SK-N-SH treated with all-trans-retinoic acid at 6 μM for 48 hours (cell line): ENCODE results near the gene RIPOR3.

Experiments used
- ATAC-seq: fragments of 200-7000 bp; cut with Tn5 transposase; 3 replicates; pipeline ENCODE4 v1.9.1; 2020; ENCODE audit warnings: mild to moderate bottlenecking, moderate library complexity
- CSDC2 ChIP-seq: fragments of 250-450 bp; sonication (Bioruptor Pico); IDR thresholded peaks from 2 replicates; pipeline ENCODE4 v1.5.0; 2020; ENCODE audit warnings: mild to moderate bottlenecking, moderate library complexity
- CSRNP3 ChIP-seq: fragments of 250-450 bp; sonication (Bioruptor Pico); IDR thresholded peaks from 2 replicates; pipeline ENCODE4 v1.5.1; 2021; ENCODE audit warnings: mild to moderate bottlenecking, moderate library complexity
- GLIS3 ChIP-seq: fragments of 250-450 bp; sonication (Bioruptor Pico); IDR thresholded peaks from 2 replicates; pipeline ENCODE4 v1.5.0; 2020; ENCODE audit warnings: mild to moderate bottlenecking, moderate library complexity
- OSR1 ChIP-seq: fragments of 250-450 bp; sonication (Bioruptor Pico); IDR thresholded peaks from 2 replicates; pipeline ENCODE4 v1.8.0; 2022; ENCODE audit warnings: moderate library complexity, mild to moderate bottlenecking, inconsistent platforms
- PATZ1 ChIP-seq: fragments of 250-450 bp; sonication (Bioruptor Pico); IDR thresholded peaks from 2 replicates; pipeline ENCODE4 v1.8.0; 2020; ENCODE audit warnings: mild to moderate bottlenecking, moderate library complexity, borderline replicate concordance
- PPARA ChIP-seq: fragments of 250-450 bp; sonication (Bioruptor Pico); IDR thresholded peaks from 2 replicates; pipeline ENCODE4 v1.5.0; 2020; ENCODE audit warnings: mild to moderate bottlenecking, borderline replicate concordance
- RARB ChIP-seq: fragments of 250-450 bp; sonication (Bioruptor Pico); IDR thresholded peaks from 2 replicates; pipeline ENCODE4 v1.8.0; 2021; ENCODE audit warnings: mild to moderate bottlenecking, moderate library complexity
- SNAI2 ChIP-seq: fragments of 250-450 bp; sonication (Bioruptor Pico); IDR thresholded peaks from 2 replicates; pipeline ENCODE4 v1.5.0; 2020; ENCODE audit warnings: mild to moderate bottlenecking, moderate library complexity
- TCF4 ChIP-seq: fragments of 250-450 bp; sonication (Bioruptor Pico); IDR thresholded peaks from 2 replicates; pipeline ENCODE4 v1.8.0; 2021; ENCODE audit warnings: mild to moderate bottlenecking, moderate library complexity, borderline replicate concordance
- TOX ChIP-seq: fragments of 250-450 bp; sonication (Bioruptor Pico); IDR thresholded peaks from 2 replicates; pipeline ENCODE4 v1.8.0; 2021; ENCODE audit warnings: mild to moderate bottlenecking, moderate library complexity, borderline replicate concordance
- TSHZ2 ChIP-seq: fragments of 250-450 bp; sonication (Bioruptor Pico); IDR thresholded peaks from 2 replicates; pipeline ENCODE4 v1.5.0; 2020; ENCODE audit warnings: mild to moderate bottlenecking, moderate library complexity
- ZC3H10 ChIP-seq: fragments of 250-450 bp; sonication (Bioruptor Pico); IDR thresholded peaks from 2 replicates; pipeline ENCODE4 v1.5.1; 2021; ENCODE audit warnings: mild to moderate bottlenecking, moderate library complexity
- ZFP3 ChIP-seq: fragments of 250-450 bp; sonication (Bioruptor Pico); IDR thresholded peaks from 2 replicates; pipeline ENCODE4 v1.5.0; 2020; ENCODE audit warnings: mild to moderate bottlenecking, moderate library complexity
- ZFP30 ChIP-seq: fragments of 450-650 bp; formaldehyde crosslinking; IDR thresholded peaks from 2 replicates; pipeline ENCODE4 v1.5.0; 2022; ENCODE audit warnings: mild to moderate bottlenecking, moderate library complexity
- ZNF565 ChIP-seq: fragments of 450-650 bp; formaldehyde crosslinking; conservative IDR thresholded peaks from 2 replicates; pipeline ENCODE4 v1.5.0; 2020; ENCODE audit warnings: low read depth, mild to moderate bottlenecking, moderate library complexity
- ZNF70 ChIP-seq: fragments of 450-650 bp; formaldehyde crosslinking; IDR thresholded peaks from 2 replicates; pipeline ENCODE4 v1.5.0; 2020; ENCODE audit warnings: mild to moderate bottlenecking, moderate library complexity
- ZNF8 ChIP-seq: fragments of 450-650 bp; formaldehyde crosslinking; IDR thresholded peaks from 2 replicates; pipeline ENCODE4 v1.5.0; 2020; ENCODE audit warnings: mild to moderate bottlenecking, moderate library complexity

The RIPOR3 gene

GRCh38 chr20:50733644-50734349 lies 42.5 kb upstream of the RIPOR3 start:
- no peak for ATAC-seq
- no peak for TF ChIP-seq ZNF70 (CRISPR knock-in tag)
- TF ChIP-seq TSHZ2 (CRISPR knock-in tag), result no peak
- no peak for TF ChIP-seq TCF4 (CRISPR knock-in tag)
- TF ChIP-seq PATZ1 (CRISPR knock-in tag), result no peak
- TF ChIP-seq CSRNP3 (CRISPR knock-in tag), result no peak
- no peak for TF ChIP-seq ZFP3 (CRISPR knock-in tag)
- no peak for TF ChIP-seq ZNF565
- TF ChIP-seq SNAI2 (CRISPR knock-in tag), result no peak
- TF ChIP-seq OSR1, result no peak
- TF ChIP-seq PPARA, result no peak
- no peak for TF ChIP-seq RARB (CRISPR knock-in tag)
- no peak for TF ChIP-seq TOX (CRISPR knock-in tag)

GRCh38 chr20:50731930-50732690 lies 40.8 kb upstream of the RIPOR3 start:
- ATAC-seq, result peak; percentile 7
- TF ChIP-seq PPARA (no peak), ZNF8 (no peak), GLIS3 (CRISPR knock-in tag) (no peak), ZNF70 (CRISPR knock-in tag) (no peak), ZC3H10 (CRISPR knock-in tag) (no peak)

- TF ChIP-seq ZC3H10 (CRISPR knock-in tag) (no peak), ZFP30 (no peak), TSHZ2 (CRISPR knock-in tag) (no peak), PATZ1 (CRISPR knock-in tag) (no peak), CSDC2 (CRISPR knock-in tag) (no peak), SNAI2 (CRISPR knock-in tag) (0 out of 2 replicates have a peak, but pooled peaks have one; percentile 51), ZFP3 (CRISPR knock-in tag) (peak; percentile 35; the same call in 1 of the 2 replicates)
Measured at GRCh38 chr20:50731055-50731929, 40.0 kb upstream of the RIPOR3 start, which contains the start of gene PARD6B. Gene PARD6B (plus strand): TSS chr20:50731580. CDS start chr20:50731787, 207 bp downstream.

More at GRCh38 chr20:50731055-50731929, 40.0 kb upstream of the RIPOR3 start, which contains the start of gene PARD6B:
- peak; percentile 97 for ATAC-seq
